GM12878 (cell line): ENCODE measurements around the gene PDZD2. TPM values are rescaled to one million over a fixed set of nuclear protein-coding genes. Genes with fewer than 3 reads are reported as not detected.

ENCODE experiments used
- ATAC-seq: fragments of 200-7000 bp; cut with Tn5 transposase; 3 replicates; pipeline ENCODE4 v1.9.1; 2020; ENCODE audit warnings: mild to moderate bottlenecking, moderate library complexity
- BruUV-seq: library from RNA; stranded (reverse); fragments of 400-500 nt; replicated peaks from 2 replicates; lab custom pipeline; 2021; lab: Mats Ljungman, UMichigan
- CTCF ChIA-PET: fragments of 300-600 bp; sonication (Branson Sonifier 250); formaldehyde crosslinking; extraction: SDS; loops from one replicate; lab custom pipeline; 2021; ENCODE audit warnings: inconsistent platforms; lab: Yijun Ruan, JAX
- POLR2A ChIA-PET: fragments of 350-600 bp; formaldehyde crosslinking; extraction: SDS; loops from one replicate; lab custom pipeline; 2021; ENCODE audit warnings: inconsistent platforms; lab: Charles Lee
- RAD21 ChIA-PET: fragments of 300-600 bp; sonication (Branson Sonifier 250); formaldehyde crosslinking; loops from one replicate; lab custom pipeline; 2023; ENCODE audit warnings: antibody characterized with exemption; ENCODE audit not compliant: unreplicated experiment; lab: Charles Lee
- SMC1A ChIA-PET: fragments of 300-600 bp; sonication (Branson Sonifier 250); formaldehyde crosslinking; loops from one replicate; lab custom pipeline; 2023; ENCODE audit not compliant: unreplicated experiment, uncharacterized antibody; lab: Charles Lee
- DNase-seq: peaks from one replicate; pipeline ENCODE4 v3.0.0-alpha.2; 2011; ENCODE audit warnings: low read depth, low spot score
- FAIRE-seq: peaks from 3 replicates; lab custom pipeline; 2011; peaks lifted over from hg19 to GRCh38; lab: Jason Lieb, UNC
- H2AFZ ChIP-seq: 2 replicates; pipeline ENCODE4 v1.6.0; 2011; ENCODE audit warnings: low read depth, low read length, control low read depth; ENCODE audit not compliant: control insufficient read depth
- H3K27ac ChIP-seq: 2 replicates; pipeline ENCODE4 v1.5.1; 2011; ENCODE audit warnings: control low read depth; ENCODE audit not compliant: control insufficient read depth, insufficient read depth
- H3K27me3 ChIP-seq, 2 experiments: replicated peaks in 1 of 2; 2 replicates each; pipeline versions ENCODE4 v1.6.0 to v1.6.1; 2011; ENCODE audit warnings: low read length in 1 of 2; ENCODE audit not compliant: control insufficient read depth in 2 of 2, insufficient read depth in 2 of 2
- H3K36me3 ChIP-seq, 2 experiments: 2 replicates each; pipeline ENCODE4 v1.5.1; 2011; ENCODE audit warnings: low read length in 1 of 2; ENCODE audit not compliant: control insufficient read depth in 2 of 2, insufficient read depth in 2 of 2
- H3K4me1 ChIP-seq: 2 replicates; pipeline ENCODE4 v1.6.1; 2011; ENCODE audit warnings: mild to moderate bottlenecking, low read length, moderate library complexity, mixed read lengths; ENCODE audit not compliant: control insufficient read depth, insufficient read depth
- H3K4me2 ChIP-seq: 2 replicates; pipeline ENCODE4 v1.6.0; 2011; ENCODE audit warnings: control low read depth; ENCODE audit not compliant: control insufficient read depth, insufficient read depth
- H3K4me3 ChIP-seq: fragments of 200-600 bp; sonication (generic); 2 replicates; pipeline ENCODE4 v1.5.1; 2016
- H3K79me2 ChIP-seq: 2 replicates; pipeline ENCODE4 v1.6.0; 2011; ENCODE audit warnings: low read length; ENCODE audit not compliant: control insufficient read depth, insufficient read depth
- H3K9ac ChIP-seq: 2 replicates; pipeline ENCODE4 v1.8.0; 2011; ENCODE audit warnings: low read length, control low read depth, mixed read lengths; ENCODE audit not compliant: control insufficient read depth, insufficient read depth
- H3K9me3 ChIP-seq: replicated peaks from 3 replicates; pipeline ENCODE4 v1.5.1; 2011; ENCODE audit warnings: mild to moderate bottlenecking, low read length; ENCODE audit not compliant: control insufficient read depth, insufficient read depth
- H4K20me1 ChIP-seq: 2 replicates; pipeline ENCODE4 v1.6.0; 2011; ENCODE audit not compliant: control insufficient read depth, insufficient read depth
- BMI1 ChIP-seq: fragments of 450-650 bp; IDR thresholded peaks from 2 replicates; pipeline ENCODE4 v1.6.1; 2016; ENCODE audit warnings: mild to moderate bottlenecking, moderate library complexity, borderline replicate concordance
- BRCA1 ChIP-seq: IDR thresholded peaks from 2 replicates; pipeline ENCODE4 v1.6.1; 2011; ENCODE audit warnings: low read depth, low read length, improper control_type of control experiment
- CBX3 ChIP-seq: fragments of 200-600 bp; sonication (generic); IDR thresholded peaks from 2 replicates; pipeline ENCODE4 v1.6.1; 2016; ENCODE audit warnings: low read depth, borderline replicate concordance
- EED ChIP-seq: sonication (generic); IDR thresholded peaks from 2 replicates; pipeline ENCODE4 v1.6.1; 2016; ENCODE audit warnings: antibody characterized with exemption, low read depth
- FOXM1 ChIP-seq: IDR thresholded peaks from 2 replicates; pipeline ENCODE4 v1.6.1; 2012; ENCODE audit warnings: low read depth, mild to moderate bottlenecking, inconsistent platforms, low read length, moderate library complexity
- GATAD2B ChIP-seq: fragments of 450-650 bp; conservative IDR thresholded peaks from 2 replicates; pipeline ENCODE4 v1.6.1; 2017; ENCODE audit warnings: low read depth, mild to moderate bottlenecking, moderate library complexity
- HCFC1 ChIP-seq: fragments of 150-350 bp; IDR thresholded peaks from 2 replicates; pipeline ENCODE4 v1.6.1; 2014; ENCODE audit warnings: low read length
- KDM1A ChIP-seq: fragments of 200-600 bp; sonication (generic); IDR thresholded peaks from 2 replicates; pipeline ENCODE4 v1.6.1; 2016; ENCODE audit warnings: borderline replicate concordance
- MEF2B ChIP-seq: fragments of 450-650 bp; IDR thresholded peaks from 2 replicates; pipeline ENCODE4 v1.6.1; 2018; ENCODE audit warnings: mild to moderate bottlenecking, moderate library complexity; ENCODE audit not compliant: partially characterized antibody, poor library complexity, severe bottlenecking
- MYB ChIP-seq: fragments of 150-350 bp; IDR thresholded peaks from 2 replicates; pipeline ENCODE4 v1.6.1; 2014; ENCODE audit warnings: mild to moderate bottlenecking, low read depth, low read length, borderline replicate concordance
- NRF1 ChIP-seq: conservative IDR thresholded peaks from 2 replicates; pipeline ENCODE4 v1.6.1; 2011; ENCODE audit warnings: mild to moderate bottlenecking, low read depth, low read length, improper control_type of control experiment
- RAD51 ChIP-seq: fragments of 450-650 bp; IDR thresholded peaks from 2 replicates; pipeline ENCODE4 v1.6.1; 2016; ENCODE audit warnings: moderate library complexity, mild to moderate bottlenecking, inconsistent platforms
- RCOR1 ChIP-seq: conservative IDR thresholded peaks from 2 replicates; pipeline ENCODE4 v1.6.1; 2012; ENCODE audit warnings: low read depth, low read length, improper control_type of control experiment
- WRNIP1 ChIP-seq: IDR thresholded peaks from 2 replicates; pipeline ENCODE4 v1.6.1; 2011; ENCODE audit warnings: low read depth, low read length, improper control_type of control experiment, borderline replicate concordance
- ZNF217 ChIP-seq: fragments of 450-650 bp; IDR thresholded peaks from 2 replicates; pipeline ENCODE4 v1.6.1; 2017; ENCODE audit warnings: antibody characterized with exemption, mild to moderate bottlenecking
- ZNF622 ChIP-seq: fragments of 450-650 bp; IDR thresholded peaks from 2 replicates; pipeline ENCODE4 v1.6.1; 2017; ENCODE audit warnings: mild to moderate bottlenecking, inconsistent platforms
- ZSCAN29 ChIP-seq: fragments of 450-650 bp; IDR thresholded peaks from 2 replicates; pipeline ENCODE4 v1.6.1; 2017; ENCODE audit warnings: mild to moderate bottlenecking, moderate library complexity
- WGBS: methylation state at CpG from one replicate; pipeline ENCODE4 v1.1.6; 2016; ENCODE audit warnings: low lambda C conversion rate; ENCODE audit not compliant: insufficient replicate concordance, insufficient coverage; ENCODE audit errors: missing lambda C conversion rate; 5-methylcytosine and 5-hydroxymethylcytosine counted together
- in situ Hi-C: fragments of 300-500 bp; cut with MboI; formaldehyde crosslinking; loops from 9 replicates; pipeline ENCODE4 v1.14.3; 2018; ENCODE audit warnings: mixed read lengths
- intact Hi-C: fragments of 100-400 bp; cut with micrococcal nuclease; formaldehyde crosslinking; loops from one replicate; pipeline ENCODE4 v1.14.2; 2022; ENCODE audit not compliant: unreplicated experiment
- polyA plus RNA-seq, 11 experiments: library from polyadenylated mRNA; depleted of rRNA in 4 of 11; unstranded in 6 of 11; stranded (reverse) in 5 of 11; fragments of >200 nt; fragmentation: Nextera tagmentation in 4 of 11; fragmentation: Illumina TruSeq in 1 of 11; extraction: Ambion mirVana in 4 of 11; extraction: Trizol in 1 of 11; gene quantifications; 1 replicate in 1 of 11; 2 replicates in 10 of 11; pipeline versions ENCODE4 v1.2.1 to v1.2.3, GENCODE V29; 2011 to 2016; ENCODE audit warnings: inconsistent platforms in 2 of 11, missing spikeins in 2 of 11, low read depth in 1 of 11
- total RNA-seq, 4 experiments: library from RNA; depleted of rRNA in 3 of 4; stranded (reverse); fragments of >200 nt in 3 of 4; fragmentation: Illumina TruSeq in 1 of 4; extraction: Trizol in 1 of 4; gene quantifications; 2 replicates each; pipeline versions ENCODE4 v1.2.1 to v1.2.3, GENCODE V29; 2013 to 2021
- TF ChIP-seq, protein P1 (sequence below): IDR thresholded peaks from 2 replicates; pipeline ENCODE4 v1.6.1; 2011; ENCODE audit warnings: mild to moderate bottlenecking, low read depth, low read length, moderate library complexity; ENCODE audit not compliant: insufficient replicate concordance
- TF ChIP-seq, protein P2 (sequence below): IDR thresholded peaks from 2 replicates; pipeline ENCODE4 v1.6.1; 2011; ENCODE audit warnings: borderline replicate concordance, low read depth, mild to moderate bottlenecking, moderate library complexity, low read length; ENCODE audit not compliant: insufficient read depth, poor library complexity, severe bottlenecking

Gene PDZD2
- total and polyA plus RNA-seq, 10 of the 15 experiments (the other 5 are each of a cell fraction or from before 2014, with no cell fraction given) = 0.01 to 0.58 (median 0.29) TPM; not detected in 3

- DNase-seq (no peak), FAIRE-seq (no peak), ATAC-seq (no peak)
- ChIA-PET RAD21 (no interaction called here), SMC1A (no interaction called here), POLR2A (no interaction called here), CTCF (no interaction called here)
- H4K20me1 ChIP-seq = no peaks in the 10 kb centered on the region
- no peaks in the 10 kb centered on the region for H3K79me2 ChIP-seq
- 52% methylated on average over 5 of the region's 5 CpGs for WGBS
- in situ Hi-C loops = no loop called here
- H3K9me3 ChIP-seq = no peaks in the 10 kb centered on the region
- no peak overlapping the region for H3K4me3 ChIP-seq
- no peak overlapping the region for H2AFZ ChIP-seq
- intact Hi-C loops = no loop called here
- H3K9ac ChIP-seq = no peak overlapping the region
- no peaks in the 10 kb centered on the region for H3K4me1 ChIP-seq
- H3K27me3 ChIP-seq = no peaks in the 10 kb centered on the region
- no peak overlapping the region for H3K27ac ChIP-seq
- no peak overlapping the region for H3K4me2 ChIP-seq
- no peaks in the 10 kb centered on the region for H3K36me3 ChIP-seq
- no TSS peak for BruUV-seq
- TF ChIP-seq GATAD2B (no peak), ZNF217 (no peak), BRCA1 (no peak), BMI1 (no peak), KDM1A (no peak), RCOR1 (no peak), HCFC1 (no peak)
- TF ChIP-seq, protein P1, sequence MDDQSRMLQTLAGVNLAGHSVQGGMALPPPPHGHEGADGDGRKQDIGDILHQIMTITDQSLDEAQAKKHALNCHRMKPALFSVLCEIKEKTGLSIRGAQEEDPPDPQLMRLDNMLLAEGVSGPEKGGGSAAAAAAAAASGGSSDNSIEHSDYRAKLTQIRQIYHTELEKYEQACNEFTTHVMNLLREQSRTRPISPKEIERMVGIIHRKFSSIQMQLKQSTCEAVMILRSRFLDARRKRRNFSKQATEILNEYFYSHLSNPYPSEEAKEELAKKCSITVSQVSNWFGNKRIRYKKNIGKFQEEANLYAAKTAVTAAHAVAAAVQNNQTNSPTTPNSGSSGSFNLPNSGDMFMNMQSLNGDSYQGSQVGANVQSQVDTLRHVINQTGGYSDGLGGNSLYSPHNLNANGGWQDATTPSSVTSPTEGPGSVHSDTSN = no peak
These were observed 328.0 kb downstream of the PDZD2 start for GRCh38 chr5:31966936-31967335.

DNA sequence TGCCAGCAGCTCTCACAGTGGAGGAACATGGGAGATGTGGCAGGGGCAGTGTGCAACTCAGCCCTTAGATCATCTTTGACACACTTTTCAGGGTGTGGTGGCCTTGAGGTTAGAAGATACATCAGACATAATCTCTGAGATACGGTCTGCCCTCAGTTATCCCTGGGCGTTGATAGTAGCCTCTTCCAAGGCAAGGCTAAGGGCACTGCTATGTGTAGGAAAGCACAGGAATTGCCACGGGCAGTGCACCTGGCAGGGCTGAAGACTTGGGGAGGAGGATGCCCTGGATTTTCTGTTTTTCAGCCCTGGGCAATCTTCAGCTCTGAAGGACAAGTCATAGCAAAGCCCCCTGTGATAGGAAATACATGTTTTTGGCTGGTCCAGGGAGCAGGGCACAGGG, 328.5 kb downstream of the PDZD2 start:
- H3K4me2 ChIP-seq = no peak overlapping the region
- no peaks in the 10 kb centered on the region for H3K9me3 ChIP-seq
- H3K27ac ChIP-seq = no peak overlapping the region
- intact Hi-C loops (no loop called here), in situ Hi-C loops (no loop called here)
- WGBS = 23% methylated on average over 3 of the region's 3 CpGs
- FAIRE-seq = no peak
- no peak overlapping the region for H3K9ac ChIP-seq
- ChIA-PET RAD21 (no interaction called here), POLR2A (interaction anchor here (0.5 kb wide), 1 partner anchor 11 kb away, joined by 3 read pairs; no protein-coding TSS in a partner anchor), SMC1A (no interaction called here), CTCF (no interaction called here)
- no peaks in the 10 kb centered on the region for H3K4me1 ChIP-seq
- no peaks in the 10 kb centered on the region for H3K27me3 ChIP-seq
- no peaks in the 10 kb centered on the region for H4K20me1 ChIP-seq
- BruUV-seq = no TSS peak
- H3K36me3 ChIP-seq = no peaks in the 10 kb centered on the region
- H3K4me3 ChIP-seq = no peak overlapping the region
- H3K79me2 ChIP-seq = no peaks in the 10 kb centered on the region
- no peak for DNase-seq
- H2AFZ ChIP-seq = no peak overlapping the region
- no peak for ATAC-seq
- TF ChIP-seq HCFC1 (no peak), WRNIP1 (no peak), CBX3 (no peak), ZSCAN29 (no peak), EED (no peak), MYB (no peak), MEF2B (no peak), RAD51 (no peak), ZNF622 (no peak), FOXM1 (no peak), NRF1 (no peak)
- TF ChIP-seq, protein P2, sequence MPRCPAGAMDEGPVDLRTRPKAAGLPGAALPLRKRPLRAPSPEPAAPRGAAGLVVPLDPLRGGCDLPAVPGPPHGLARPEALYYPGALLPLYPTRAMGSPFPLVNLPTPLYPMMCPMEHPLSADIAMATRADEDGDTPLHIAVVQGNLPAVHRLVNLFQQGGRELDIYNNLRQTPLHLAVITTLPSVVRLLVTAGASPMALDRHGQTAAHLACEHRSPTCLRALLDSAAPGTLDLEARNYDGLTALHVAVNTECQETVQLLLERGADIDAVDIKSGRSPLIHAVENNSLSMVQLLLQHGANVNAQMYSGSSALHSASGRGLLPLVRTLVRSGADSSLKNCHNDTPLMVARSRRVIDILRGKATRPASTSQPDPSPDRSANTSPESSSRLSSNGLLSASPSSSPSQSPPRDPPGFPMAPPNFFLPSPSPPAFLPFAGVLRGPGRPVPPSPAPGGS = no peak
